Osteoblast (primary cell): ENCODE results near the gene NXPH4. TPM values are rescaled to one million over a fixed set of nuclear protein-coding genes. Genes with fewer than 3 reads are reported as not detected.

Experiments
- DNase-seq: peaks from one replicate; pipeline ENCODE4 v3.0.0; 2011; ENCODE audit warnings: low spot score, mixed read lengths; ENCODE audit not compliant: insufficient read length; ENCODE audit errors: missing footprints
- H2AFZ ChIP-seq: 2 replicates; pipeline ENCODE4 v1.6.0; 2011; ENCODE audit warnings: mild to moderate bottlenecking, low read length
- H3K27ac ChIP-seq: 2 replicates; pipeline ENCODE4 v1.5.1; 2011; ENCODE audit warnings: mild to moderate bottlenecking, low read depth, low read length, moderate library complexity
- H3K27me3 ChIP-seq: 2 replicates; pipeline ENCODE4 v1.6.0; 2012; ENCODE audit warnings: mild to moderate bottlenecking, control low read depth, inconsistent platforms, low read length, moderate library complexity; ENCODE audit not compliant: insufficient read depth
- H3K36me3 ChIP-seq: 2 replicates; pipeline ENCODE4 v1.5.1; 2011; ENCODE audit warnings: mild to moderate bottlenecking, low read length, control low read depth, moderate library complexity; ENCODE audit not compliant: insufficient read depth
- H3K4me1 ChIP-seq: 2 replicates; pipeline ENCODE4 v1.5.1; 2011; ENCODE audit warnings: mild to moderate bottlenecking, low read length, control low read depth, moderate library complexity; ENCODE audit not compliant: insufficient read depth
- H3K4me2 ChIP-seq: 2 replicates; pipeline ENCODE4 v1.6.0; 2011; ENCODE audit warnings: mild to moderate bottlenecking, low read length; ENCODE audit not compliant: insufficient read depth
- H3K4me3 ChIP-seq: fragments of 200-600 bp; sonication (generic); 3 replicates; pipeline ENCODE4 v1.5.1; 2012; ENCODE audit warnings: mild to moderate bottlenecking, low read length, inconsistent platforms; ENCODE audit not compliant: insufficient read depth
- H3K79me2 ChIP-seq: 2 replicates; pipeline ENCODE4 v1.6.0; 2012; ENCODE audit warnings: mild to moderate bottlenecking, low read length, control low read depth, inconsistent platforms; ENCODE audit not compliant: insufficient read depth
- H3K9me3 ChIP-seq: 2 replicates; pipeline ENCODE4 v1.5.1; 2011; ENCODE audit warnings: low read depth, low read length, control low read depth
- H4K20me1 ChIP-seq: 2 replicates; pipeline ENCODE4 v1.6.0; 2012; ENCODE audit warnings: mild to moderate bottlenecking, low read length, control low read depth; ENCODE audit not compliant: insufficient read depth
- CTCF ChIP-seq: IDR thresholded peaks from 2 replicates; pipeline ENCODE4 v1.5.1; 2011; ENCODE audit warnings: mild to moderate bottlenecking, low read depth, low read length, moderate library complexity; ENCODE audit errors: extremely low read depth
- total RNA-seq: library from RNA; depleted of rRNA; stranded (reverse); fragments of >200 nt; gene quantifications from 2 replicates; pipeline ENCODE4 v1.2.3, GENCODE V29; 2012

NXPH4 gene
- total RNA-seq, 1 donor, result 1.1 TPM

GRCh38 chr12:57199191-57199590, 17.4 kb upstream of the NXPH4 start:
- Histone ChIP-seq H3K9me3 (no peaks in the 10 kb centered on the region), H3K27me3 (no peaks in the 10 kb centered on the region), H3K27ac (no peak overlapping the region), H3K4me3 (no peak overlapping the region), H2AFZ (no peak overlapping the region), H3K4me2 (no peak overlapping the region), H4K20me1 (peaks cover 41% of the 10 kb centered on the region), H3K4me1 (no peaks in the 10 kb centered on the region), H3K36me3 (peaks cover 98% of the 10 kb centered on the region), H3K79me2 (peaks cover 40% of the 10 kb centered on the region)
- no peak for TF ChIP-seq CTCF
- DNase-seq, result no peak

- Histone ChIP-seq H3K4me2 (no peak overlapping the region), H3K79me2 (peaks cover 30% of the 10 kb centered on the region), H3K27ac (no peak overlapping the region), H4K20me1 (peaks cover 38% of the 10 kb centered on the region), H3K4me1 (no peaks in the 10 kb centered on the region), H3K36me3 (peaks cover 98% of the 10 kb centered on the region), H3K4me3 (no peak overlapping the region), H3K9me3 (no peaks in the 10 kb centered on the region), H2AFZ (no peak overlapping the region), H3K27me3 (no peaks in the 10 kb centered on the region)
- TF ChIP-seq CTCF, result no peak
- no peak for DNase-seq
Measured at GRCh38 chr12:57200497-57200896, 16.1 kb upstream of the NXPH4 start.

GRCh38 chr12:57201219-57201618, 15.4 kb upstream of the NXPH4 start:
- H3K4me2 ChIP-seq, result no peak overlapping the region
- no peak overlapping the region for H3K27ac ChIP-seq
- H3K27me3 ChIP-seq, result no peaks in the 10 kb centered on the region
- H3K9me3 ChIP-seq, result no peaks in the 10 kb centered on the region
- DNase-seq, result no peak
- TF ChIP-seq CTCF, result no peak
- H3K36me3 ChIP-seq, result peaks cover 98% of the 10 kb centered on the region
- H3K4me1 ChIP-seq, result no peaks in the 10 kb centered on the region
- H3K4me3 ChIP-seq, result no peak overlapping the region
- H2AFZ ChIP-seq, result no peak overlapping the region
- H4K20me1 ChIP-seq, result peaks cover 40% of the 10 kb centered on the region
- peaks cover 29% of the 10 kb centered on the region for H3K79me2 ChIP-seq

- Histone ChIP-seq H3K9me3 (no peaks in the 10 kb centered on the region), H2AFZ (no peak overlapping the region), H3K4me3 (no peak overlapping the region), H3K4me2 (no peak overlapping the region), H4K20me1 (peaks cover 39% of the 10 kb centered on the region), H3K4me1 (no peaks in the 10 kb centered on the region), H3K79me2 (peaks cover 27% of the 10 kb centered on the region), H3K27ac (no peak overlapping the region), H3K27me3 (no peaks in the 10 kb centered on the region), H3K36me3 (peaks cover 98% of the 10 kb centered on the region)
- DNase-seq, result no peak
- no peak for TF ChIP-seq CTCF
Measured at GRCh38 chr12:57201631-57202030, 15.0 kb upstream of the NXPH4 start.
